HepG2 (cell line): ENCODE results near the gene CDKN2A. TPM values are rescaled to one million over a fixed set of nuclear protein-coding genes. Genes with fewer than 3 reads are reported as not detected.

Experiments
- ATAC-seq: fragments of 200-7000 bp; cut with Tn5 transposase; 3 replicates; pipeline ENCODE4 v1.9.1; 2020; ENCODE audit warnings: mild to moderate bottlenecking, moderate library complexity
- BruUV-seq: library from RNA; stranded (reverse); fragments of 400-500 nt; replicated peaks from 2 replicates; lab custom pipeline; 2021; lab: Mats Ljungman, UMichigan
- CTCF ChIA-PET: fragments of 300-600 bp; formaldehyde crosslinking; extraction: SDS; loops from one replicate; lab custom pipeline; 2021; ENCODE audit warnings: low total read pairs, inconsistent platforms, low intra/inter-chr PET ratio; lab: Yijun Ruan, JAX
- POLR2A ChIA-PET: fragments of 350-600 bp; sonication (Branson Sonifier 250); formaldehyde crosslinking; loops from one replicate; lab custom pipeline; 2020; ENCODE audit warnings: antibody characterized with exemption, inconsistent platforms; lab: Yijun Ruan, JAX
- DNase-seq: peaks from one replicate; pipeline ENCODE4 v3.0.0-alpha.2; 2015; ENCODE audit warnings: low spot score
- FAIRE-seq: peaks from 3 replicates; lab custom pipeline; 2011; peaks lifted over from hg19 to GRCh38; lab: Jason Lieb, UNC
- H2AFZ ChIP-seq: one replicate; pipeline ENCODE4 v1.6.1; 2011; ENCODE audit warnings: low read length, inconsistent platforms
- H3K27ac ChIP-seq: fragments of 300-600 bp; 3 replicates; pipeline ENCODE4 v1.8.0; 2011; ENCODE audit warnings: mixed run types, mild to moderate bottlenecking, mixed read lengths, low read length, inconsistent platforms; ENCODE audit not compliant: insufficient read depth; ENCODE audit errors: extremely low read length
- H3K27me3 ChIP-seq, 2 experiments: fragments of 200-600 bp in 1 of 2; 2 replicates in 1 of 2; 3 replicates in 1 of 2; pipeline versions ENCODE4 v1.6.0 to v1.8.0; 2011; ENCODE audit warnings: low read length in 2 of 2, mild to moderate bottlenecking in 2 of 2, moderate library complexity in 2 of 2, inconsistent platforms in 1 of 2; ENCODE audit not compliant: insufficient read depth in 2 of 2, control insufficient read depth in 1 of 2
- H3K36me3 ChIP-seq, 2 experiments: fragments of 200-600 bp in 1 of 2; replicated peaks in 1 of 2; 2 replicates in 1 of 2; 3 replicates in 1 of 2; pipeline versions ENCODE4 v1.5.1 to v1.8.0; 2011; ENCODE audit warnings: low read length in 2 of 2, inconsistent platforms in 1 of 2; ENCODE audit not compliant: insufficient read depth in 2 of 2, control insufficient read depth in 1 of 2
- H3K4me1 ChIP-seq: 2 replicates; pipeline ENCODE4 v1.5.1; 2012; ENCODE audit warnings: low read length, inconsistent platforms; ENCODE audit not compliant: insufficient read depth
- H3K4me2 ChIP-seq: 2 replicates; pipeline ENCODE4 v1.6.0; 2011; ENCODE audit warnings: low read depth, low read length, inconsistent platforms
- H3K4me3 ChIP-seq, 3 experiments: fragments of 200-600 bp in 1 of 3; sonication (generic), shearing (Covaris generic) in 1 of 3; replicated peaks in 1 of 3; 2 replicates each; pipeline ENCODE4 v1.5.1; 2011 to 2016; ENCODE audit warnings: low read length in 3 of 3, inconsistent platforms in 2 of 3, low read depth in 2 of 3, mild to moderate bottlenecking in 2 of 3, control low read depth in 1 of 3, mixed read lengths in 1 of 3; ENCODE audit not compliant: insufficient read depth in 1 of 3
- H3K79me2 ChIP-seq: one replicate; pipeline ENCODE4 v1.6.1; 2011; ENCODE audit warnings: low read length, inconsistent platforms; ENCODE audit not compliant: insufficient read depth
- H3K9ac ChIP-seq: 2 replicates; pipeline ENCODE4 v1.6.0; 2011; ENCODE audit warnings: mild to moderate bottlenecking, low read depth, low read length, inconsistent platforms; ENCODE audit not compliant: insufficient read depth
- H3K9me3 ChIP-seq: 2 replicates; pipeline ENCODE4 v1.5.1; 2012; ENCODE audit warnings: mild to moderate bottlenecking, low read length
- H4K20me1 ChIP-seq: 2 replicates; pipeline ENCODE4 v1.6.0; 2011; ENCODE audit warnings: inconsistent platforms, mild to moderate bottlenecking, low read length, moderate library complexity; ENCODE audit not compliant: insufficient read depth
- KDM2A ChIP-seq: sonication (generic); formaldehyde crosslinking; IDR thresholded peaks from 2 replicates; pipeline ENCODE4 v1.4.0; 2020; ENCODE audit warnings: low read depth, missing genetic modification reagents, borderline replicate concordance
- MATR3 ChIP-seq: sonication (generic); formaldehyde crosslinking; IDR thresholded peaks from 2 replicates; pipeline ENCODE4 v1.4.0; 2020; ENCODE audit warnings: missing genetic modification reagents
- MED1 ChIP-seq: sonication (generic); formaldehyde crosslinking; IDR thresholded peaks from 2 replicates; pipeline ENCODE4 v1.4.0; 2020; ENCODE audit warnings: missing genetic modification reagents
- MEIS2 ChIP-seq: sonication (generic); formaldehyde crosslinking; IDR thresholded peaks from 2 replicates; pipeline ENCODE4 v1.9.0; 2021; ENCODE audit warnings: mild to moderate bottlenecking, missing genetic modification reagents
- NPAS2 ChIP-seq: sonication (generic); formaldehyde crosslinking; IDR thresholded peaks from 2 replicates; pipeline ENCODE4 v1.8.0; 2022; ENCODE audit warnings: mild to moderate bottlenecking, missing genetic modification reagents, borderline replicate concordance
- NR2F6 ChIP-seq, 2 experiments: IDR thresholded peaks; 2 replicates each; pipeline ENCODE4 v1.6.1; 2016; ENCODE audit warnings: antibody characterized with exemption in 1 of 2, mild to moderate bottlenecking in 1 of 2
- SP5 ChIP-seq: IDR thresholded peaks from 2 replicates; pipeline ENCODE4 v1.6.1; 2016; ENCODE audit warnings: low read depth, borderline replicate concordance
- TBX2 ChIP-seq: sonication (generic); formaldehyde crosslinking; IDR thresholded peaks from 2 replicates; pipeline ENCODE4 v1.5.0; 2020; ENCODE audit warnings: missing genetic modification reagents, mild to moderate bottlenecking, borderline replicate concordance
- WIZ ChIP-seq: sonication (generic); formaldehyde crosslinking; IDR thresholded peaks from 2 replicates; pipeline ENCODE4 v1.5.1; 2020; ENCODE audit warnings: mild to moderate bottlenecking, missing genetic modification reagents
- ZNF205 ChIP-seq: IDR thresholded peaks from 2 replicates; pipeline ENCODE4 v1.6.1; 2018; ENCODE audit warnings: missing biosample characterization, missing genetic modification reagents
- ZNF567 ChIP-seq: sonication (generic); formaldehyde crosslinking; IDR thresholded peaks from 2 replicates; pipeline ENCODE4 v1.8.1; 2023; ENCODE audit warnings: mild to moderate bottlenecking, missing genetic modification reagents, borderline replicate concordance
- ZNF792 ChIP-seq: IDR thresholded peaks from 2 replicates; pipeline ENCODE4 v1.6.1; 2016
- WGBS: methylation state at CpG from one replicate; pipeline ENCODE4 v1.1.6; 2017; ENCODE audit warnings: low lambda C conversion rate; 5-methylcytosine and 5-hydroxymethylcytosine counted together
- in situ Hi-C: cut with HindIII; loops from 2 replicates; pipeline ENCODE4 v1.10.0; 2017; ENCODE audit warnings: low pct_unique_long_range_greater_than_20kb; ENCODE audit not compliant: extremely low pct_ligation_motif_present
- intact Hi-C: fragments of 100-400 bp; cut with micrococcal nuclease; formaldehyde crosslinking; loops from one replicate; pipeline ENCODE4 v1.10.0; 2022; ENCODE audit not compliant: unreplicated experiment
- polyA plus RNA-seq, 8 experiments: library from polyadenylated mRNA; depleted of rRNA in 3 of 8; stranded (reverse) in 7 of 8; unstranded in 1 of 8; fragments of >200 nt; fragmentation: Illumina TruSeq in 4 of 8; extraction: Trizol in 4 of 8; gene quantifications; 2 replicates each; pipeline versions ENCODE4 v1.2.1 to v1.2.3, GENCODE V29; 2011 to 2016; ENCODE audit warnings: low read depth in 4 of 8, missing spikeins in 1 of 8, mixed read lengths in 1 of 8; ENCODE audit not compliant: insufficient read depth in 1 of 8
- total RNA-seq, 5 experiments: library from RNA; depleted of rRNA; stranded (reverse); fragments of >200 nt; fragmentation: Illumina TruSeq; extraction: Trizol; gene quantifications; 2 replicates each; pipeline ENCODE4 v1.2.3, GENCODE V29; 2016; ENCODE audit warnings: low read depth in 1 of 5
- TF ChIP-seq, protein P1 (sequence below): IDR thresholded peaks from 2 replicates; pipeline ENCODE4 v1.6.1; 2016
- TF ChIP-seq, protein P2 (sequence below): sonication (generic); formaldehyde crosslinking; IDR thresholded peaks from 2 replicates; pipeline ENCODE4 v1.5.1; 2020; ENCODE audit warnings: mild to moderate bottlenecking, missing genetic modification reagents
- TF ChIP-seq, protein P3 (sequence below): sonication (generic); formaldehyde crosslinking; IDR thresholded peaks from 2 replicates; pipeline ENCODE4 v1.4.0; 2020; ENCODE audit warnings: missing genetic modification reagents, mild to moderate bottlenecking, borderline replicate concordance
- TF ChIP-seq, protein P4 (sequence below): IDR thresholded peaks from 2 replicates; pipeline ENCODE4 v1.6.1; 2016; ENCODE audit warnings: missing compliant biosample characterization, missing genetic modification reagents, borderline replicate concordance

Gene CDKN2A
- total and polyA plus RNA-seq, 2 of the 13 experiments (the other 11 are each of a cell fraction or from before 2014, with no cell fraction given): 4.2 to 4.8 TPM

DNA sequence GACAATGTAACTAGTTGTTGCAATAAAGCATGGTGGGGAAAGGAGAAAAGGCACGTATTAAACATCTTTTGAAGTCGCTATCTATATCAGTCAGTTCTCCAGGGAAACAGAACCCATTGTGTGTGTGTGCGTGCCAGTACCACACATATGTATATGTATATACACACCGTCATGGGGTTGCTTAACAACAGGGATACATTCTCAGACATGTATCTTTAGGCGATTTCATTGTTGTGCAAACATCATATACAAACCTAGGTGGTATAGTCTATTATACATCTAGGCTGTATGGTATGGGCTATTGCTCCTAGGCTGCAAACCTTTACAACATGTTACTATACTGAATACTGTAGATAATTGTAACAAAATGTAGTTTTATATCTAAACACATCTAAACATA, 2.7 kb upstream of the CDKN2A start (continued):
- TF ChIP-seq, protein P1, sequence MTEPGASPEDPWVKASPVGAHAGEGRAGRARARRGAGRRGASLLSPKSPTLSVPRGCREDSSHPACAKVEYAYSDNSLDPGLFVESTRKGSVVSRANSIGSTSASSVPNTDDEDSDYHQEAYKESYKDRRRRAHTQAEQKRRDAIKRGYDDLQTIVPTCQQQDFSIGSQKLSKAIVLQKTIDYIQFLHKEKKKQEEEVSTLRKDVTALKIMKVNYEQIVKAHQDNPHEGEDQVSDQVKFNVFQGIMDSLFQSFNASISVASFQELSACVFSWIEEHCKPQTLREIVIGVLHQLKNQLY (CRISPR knock-in tag): no peak
- no peak for TF ChIP-seq WIZ (CRISPR knock-in tag)

DNA sequence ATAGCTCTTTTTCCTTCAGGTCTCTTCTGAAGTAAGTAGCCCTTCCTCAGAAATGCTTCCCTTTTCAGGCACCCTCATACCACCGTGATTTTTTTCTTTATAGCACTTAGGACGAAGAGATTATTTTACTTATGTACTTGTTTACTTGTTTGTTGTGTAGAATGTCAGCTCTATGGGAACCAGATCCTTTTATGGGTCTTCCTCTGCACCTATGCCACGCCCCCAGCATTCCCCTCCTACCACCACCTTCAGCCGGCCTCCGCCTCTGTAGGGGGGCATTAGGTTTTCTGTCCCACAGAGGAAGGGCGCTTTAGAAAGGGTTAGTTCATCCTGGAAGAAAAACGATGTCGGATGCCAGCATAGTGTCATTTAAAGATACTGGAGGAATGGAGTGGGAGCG, 2.2 kb upstream of the CDKN2A start:
- H3K27ac ChIP-seq: no peak overlapping the region
- no peaks in the 10 kb centered on the region for H3K79me2 ChIP-seq
- H3K9me3 ChIP-seq: no peaks in the 10 kb centered on the region
- H3K9ac ChIP-seq: no peak overlapping the region
- ChIA-PET POLR2A (no interaction called here), CTCF (no interaction called here)
- H2AFZ ChIP-seq: no peak overlapping the region
- H3K4me3 ChIP-seq: no peak overlapping the region
- WGBS: 81% methylated on average over 9 of the region's 9 CpGs
- H3K4me1 ChIP-seq: peaks cover 9% of the 10 kb centered on the region
- H3K4me2 ChIP-seq: no peak overlapping the region
- in situ Hi-C loops (loop anchor here (10.0 kb wide), 1 partner anchor 238 kb away; no protein-coding TSS in a partner anchor), intact Hi-C loops (no loop called here)
- H3K36me3 ChIP-seq: no peaks in the 10 kb centered on the region
- H4K20me1 ChIP-seq: no peaks in the 10 kb centered on the region
- ATAC-seq (no peak), FAIRE-seq (no peak), DNase-seq (no peak)
- H3K27me3 ChIP-seq: peaks cover 0 to 17% of the 10 kb centered on the region in 2 experiments; a peak in 1 of 5 replicates
- BruUV-seq: no TSS peak
- TF ChIP-seq ZNF567 (CRISPR knock-in tag): no peak
- no peak for TF ChIP-seq MED1 (CRISPR knock-in tag)
- TF ChIP-seq KDM2A (CRISPR knock-in tag): no peak
- TF ChIP-seq TBX2 (CRISPR knock-in tag): no peak
- no peak for TF ChIP-seq MATR3
- TF ChIP-seq, protein P2, sequence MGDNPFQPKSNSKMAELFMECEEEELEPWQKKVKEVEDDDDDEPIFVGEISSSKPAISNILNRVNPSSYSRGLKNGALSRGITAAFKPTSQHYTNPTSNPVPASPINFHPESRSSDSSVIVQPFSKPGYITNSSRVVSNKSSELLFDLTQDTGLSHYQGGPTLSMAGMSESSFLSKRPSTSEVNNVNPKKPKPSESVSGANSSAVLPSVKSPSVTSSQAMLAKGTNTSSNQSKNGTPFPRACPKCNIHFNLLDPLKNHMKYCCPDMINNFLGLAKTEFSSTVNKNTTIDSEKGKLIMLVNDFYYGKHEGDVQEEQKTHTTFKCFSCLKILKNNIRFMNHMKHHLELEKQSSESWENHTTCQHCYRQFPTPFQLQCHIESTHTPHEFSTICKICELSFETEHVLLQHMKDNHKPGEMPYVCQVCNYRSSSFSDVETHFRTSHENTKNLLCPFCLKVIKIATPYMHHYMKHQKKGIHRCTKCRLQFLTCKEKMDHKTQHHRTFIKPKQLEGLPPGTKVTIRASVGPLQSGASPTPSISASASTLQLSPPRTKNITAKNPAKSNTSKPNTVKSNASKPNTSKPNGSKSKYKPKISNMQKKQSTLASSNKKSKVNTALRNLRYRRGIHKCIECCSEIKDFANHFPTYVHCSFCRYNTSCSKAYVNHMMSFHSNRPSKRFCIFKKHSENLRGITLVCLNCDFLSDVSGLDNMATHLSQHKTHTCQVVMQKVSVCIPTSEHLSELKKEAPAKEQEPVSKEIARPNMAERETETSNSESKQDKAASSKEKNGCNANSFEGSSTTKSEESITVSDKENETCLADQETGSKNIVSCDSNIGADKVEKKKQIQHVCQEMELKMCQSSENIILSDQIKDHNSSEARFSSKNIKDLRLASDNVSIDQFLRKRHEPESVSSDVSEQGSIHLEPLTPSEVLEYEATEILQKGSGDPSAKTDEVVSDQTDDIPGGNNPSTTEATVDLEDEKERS: no peak
- TF ChIP-seq, protein P3, sequence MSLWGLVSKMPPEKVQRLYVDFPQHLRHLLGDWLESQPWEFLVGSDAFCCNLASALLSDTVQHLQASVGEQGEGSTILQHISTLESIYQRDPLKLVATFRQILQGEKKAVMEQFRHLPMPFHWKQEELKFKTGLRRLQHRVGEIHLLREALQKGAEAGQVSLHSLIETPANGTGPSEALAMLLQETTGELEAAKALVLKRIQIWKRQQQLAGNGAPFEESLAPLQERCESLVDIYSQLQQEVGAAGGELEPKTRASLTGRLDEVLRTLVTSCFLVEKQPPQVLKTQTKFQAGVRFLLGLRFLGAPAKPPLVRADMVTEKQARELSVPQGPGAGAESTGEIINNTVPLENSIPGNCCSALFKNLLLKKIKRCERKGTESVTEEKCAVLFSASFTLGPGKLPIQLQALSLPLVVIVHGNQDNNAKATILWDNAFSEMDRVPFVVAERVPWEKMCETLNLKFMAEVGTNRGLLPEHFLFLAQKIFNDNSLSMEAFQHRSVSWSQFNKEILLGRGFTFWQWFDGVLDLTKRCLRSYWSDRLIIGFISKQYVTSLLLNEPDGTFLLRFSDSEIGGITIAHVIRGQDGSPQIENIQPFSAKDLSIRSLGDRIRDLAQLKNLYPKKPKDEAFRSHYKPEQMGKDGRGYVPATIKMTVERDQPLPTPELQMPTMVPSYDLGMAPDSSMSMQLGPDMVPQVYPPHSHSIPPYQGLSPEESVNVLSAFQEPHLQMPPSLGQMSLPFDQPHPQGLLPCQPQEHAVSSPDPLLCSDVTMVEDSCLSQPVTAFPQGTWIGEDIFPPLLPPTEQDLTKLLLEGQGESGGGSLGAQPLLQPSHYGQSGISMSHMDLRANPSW (CRISPR knock-in tag): no peak
- TF ChIP-seq, protein P4, sequence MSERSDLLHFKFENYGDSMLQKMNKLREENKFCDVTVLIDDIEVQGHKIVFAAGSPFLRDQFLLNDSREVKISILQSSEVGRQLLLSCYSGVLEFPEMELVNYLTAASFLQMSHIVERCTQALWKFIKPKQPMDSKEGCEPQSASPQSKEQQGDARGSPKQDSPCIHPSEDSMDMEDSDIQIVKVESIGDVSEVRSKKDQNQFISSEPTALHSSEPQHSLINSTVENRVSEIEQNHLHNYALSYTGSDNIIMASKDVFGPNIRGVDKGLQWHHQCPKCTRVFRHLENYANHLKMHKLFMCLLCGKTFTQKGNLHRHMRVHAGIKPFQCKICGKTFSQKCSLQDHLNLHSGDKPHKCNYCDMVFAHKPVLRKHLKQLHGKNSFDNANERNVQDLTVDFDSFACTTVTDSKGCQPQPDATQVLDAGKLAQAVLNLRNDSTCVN (CRISPR knock-in tag): no peak
- no peak for TF ChIP-seq ZNF792
- TF ChIP-seq NR2F6 (IDR thresholded peaks at IDR 0.05): no peak
- no peak for TF ChIP-seq NR2F6 (CRISPR knock-in tag; IDR thresholded peaks at IDR 0.05)
- TF ChIP-seq NPAS2 (CRISPR knock-in tag): no peak
- TF ChIP-seq MEIS2: no peak
- TF ChIP-seq ZNF205 (CRISPR knock-in tag): no peak
- TF ChIP-seq SP5 (CRISPR knock-in tag): no peak
